WTC11 (cell line): ENCODE data around the gene SLC7A4. TPM values are rescaled to one million over a fixed set of nuclear protein-coding genes. Genes with fewer than 3 reads are reported as not detected.

Source experiments
- ATAC-seq: fragments of 200-7000 bp; cut with Tn5 transposase; 2 replicates; pipeline ENCODE4 v1.10.0; 2021; ENCODE audit warnings: mild to moderate bottlenecking, moderate library complexity
- CTCF ChIA-PET: fragments of 300-600 bp; sonication (Branson Sonifier 250); formaldehyde crosslinking; loops from one replicate; lab custom pipeline; 2021; ENCODE audit warnings: antibody characterized with exemption; lab: Charles Lee
- POLR2A ChIA-PET: fragments of 350-600 bp; sonication (Branson Sonifier 250); formaldehyde crosslinking; loops from one replicate; lab custom pipeline; 2021; ENCODE audit warnings: antibody characterized with exemption; lab: Charles Lee
- DNase-seq: peaks from one replicate; pipeline ENCODE4 v3.0.0; 2021; ENCODE audit warnings: low spot score
- H3K27ac Mint-ChIP-seq: 2 replicates; pipeline ENCODE4 v1.8.0; 2021; ENCODE audit warnings: mixed read lengths
- H3K27me3 Mint-ChIP-seq: 2 replicates; pipeline ENCODE4 v1.8.0; 2021; ENCODE audit warnings: low read depth, mild to moderate bottlenecking, moderate library complexity, mixed read lengths
- H3K36me3 Mint-ChIP-seq: 2 replicates; pipeline ENCODE4 v1.8.0; 2021; ENCODE audit warnings: mixed read lengths
- H3K4me1 Mint-ChIP-seq: 2 replicates; pipeline ENCODE4 v1.8.0; 2022; ENCODE audit warnings: mixed read lengths
- H3K4me3 Mint-ChIP-seq: 2 replicates; pipeline ENCODE4 v1.8.0; 2021; ENCODE audit warnings: mild to moderate bottlenecking, moderate library complexity, mixed read lengths
- H3K9me3 Mint-ChIP-seq: 2 replicates; pipeline ENCODE4 v1.8.0; 2021; ENCODE audit warnings: mixed read lengths
- CREB1 ChIP-seq: sonication (generic); formaldehyde crosslinking; IDR thresholded peaks from 2 replicates; pipeline ENCODE4 v1.8.0; 2023; ENCODE audit warnings: mild to moderate bottlenecking, missing genetic modification reagents
- NR1H2 ChIP-seq: sonication (generic); formaldehyde crosslinking; IDR thresholded peaks from 2 replicates; pipeline ENCODE4 v1.9.0; 2021; ENCODE audit warnings: mild to moderate bottlenecking, moderate library complexity, missing genetic modification reagents
- ZNF232 ChIP-seq: sonication (generic); formaldehyde crosslinking; IDR thresholded peaks from 2 replicates; pipeline ENCODE4 v1.8.0; 2022; ENCODE audit warnings: mild to moderate bottlenecking, missing genetic modification reagents
- ZNF317 ChIP-seq: sonication (generic); formaldehyde crosslinking; IDR thresholded peaks from 2 replicates; pipeline ENCODE4 v1.8.1; 2023; ENCODE audit warnings: low read depth, mild to moderate bottlenecking, moderate library complexity, missing genetic modification reagents, borderline replicate concordance
- total RNA-seq: library from RNA; stranded (reverse); gene quantifications from 3 replicates; pipeline ENCODE4 v1.2.3, GENCODE V29; 2021
- TF ChIP-seq, protein P1 (sequence below): sonication (generic); formaldehyde crosslinking; IDR thresholded peaks from 2 replicates; pipeline ENCODE4 v1.8.0; 2023; ENCODE audit warnings: missing genetic modification reagents, mild to moderate bottlenecking, borderline replicate concordance
- TF ChIP-seq, protein P2 (sequence below): fragments of 250-450 bp; sonication (Bioruptor Pico); IDR thresholded peaks from 2 replicates; pipeline ENCODE4 v1.9.0; 2021; ENCODE audit warnings: mild to moderate bottlenecking, borderline replicate concordance
- TF ChIP-seq, protein P3 (sequence below): sonication (generic); formaldehyde crosslinking; IDR thresholded peaks from 2 replicates; pipeline ENCODE4 v1.8.0; 2022; ENCODE audit warnings: mild to moderate bottlenecking, missing genetic modification reagents
- TF ChIP-seq, protein P4 (sequence below): fragments of 250-450 bp; sonication (Bioruptor Pico); IDR thresholded peaks from 2 replicates; pipeline ENCODE4 v1.9.0; 2021; ENCODE audit warnings: moderate library complexity, mild to moderate bottlenecking, inconsistent platforms, borderline replicate concordance
- TF ChIP-seq, protein P5 (sequence below): sonication (generic); formaldehyde crosslinking; IDR thresholded peaks from 2 replicates; pipeline ENCODE4 v1.8.1; 2022; ENCODE audit warnings: low read depth, missing genetic modification reagents, borderline replicate concordance
- TF ChIP-seq, protein P6 (sequence below): sonication (generic); formaldehyde crosslinking; IDR thresholded peaks from 2 replicates; pipeline ENCODE4 v1.8.0; 2022; ENCODE audit warnings: missing genetic modification reagents
- TF ChIP-seq, protein P7 (sequence below): sonication (generic); formaldehyde crosslinking; IDR thresholded peaks from 2 replicates; pipeline ENCODE4 v1.8.0; 2022; ENCODE audit warnings: mild to moderate bottlenecking, missing genetic modification reagents
- TF ChIP-seq, protein P8 (sequence below): fragments of 250-450 bp; sonication (Bioruptor Pico); IDR thresholded peaks from 2 replicates; pipeline ENCODE4 v1.9.0; 2021; ENCODE audit warnings: mild to moderate bottlenecking

The SLC7A4 gene
- total RNA-seq, 1 experiment from 2014 or later, result 0.37 TPM

DNA sequence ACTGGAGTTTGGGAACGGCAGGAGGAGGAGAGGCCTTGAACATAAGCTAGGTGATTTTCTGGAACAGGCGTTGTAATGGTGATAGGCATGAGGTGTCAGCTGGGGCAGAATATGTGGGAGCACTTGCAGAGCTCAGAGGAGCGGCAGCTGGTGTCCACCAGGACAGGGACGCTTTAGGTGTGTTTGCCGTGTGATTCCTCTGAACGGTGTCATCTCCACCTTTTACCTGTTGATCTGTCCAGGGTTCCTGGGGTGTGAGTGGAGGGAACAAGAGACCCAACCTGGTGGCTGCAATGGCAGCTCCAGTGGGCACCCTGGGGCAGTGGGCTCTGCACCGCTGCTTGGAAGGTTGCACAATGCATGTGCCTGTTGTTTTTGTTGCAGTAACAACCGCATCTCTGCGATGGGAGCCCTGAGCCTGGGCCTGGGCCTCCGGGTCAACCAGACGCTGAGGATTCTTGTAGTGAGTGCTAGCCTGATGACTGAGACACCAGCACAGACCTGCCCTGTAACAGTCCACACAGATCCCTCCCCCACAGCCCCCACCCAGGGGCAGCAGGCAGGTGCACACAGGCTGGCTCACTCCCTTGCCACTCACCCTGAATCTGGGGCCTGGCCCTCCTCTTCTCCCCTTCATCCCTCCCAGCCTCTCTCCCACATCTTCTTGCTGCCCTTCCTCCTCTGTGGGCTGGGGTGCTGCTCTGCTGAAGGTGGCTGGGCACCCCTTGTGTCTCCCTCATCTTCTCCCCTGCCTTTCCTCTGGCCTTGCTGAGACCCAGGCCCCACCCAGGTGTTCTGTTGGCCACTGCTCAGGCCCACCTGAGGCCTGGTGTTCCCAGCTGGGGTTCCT, 22.6 kb upstream of the SLC7A4 start:
- CTCF ChIA-PET, result interaction anchor here (0.6 to 2.3 kb wide), 9 partner anchors 8 to 138 kb away, joined by 3 to 7 read pairs (median 4); partner anchors contain the start of genes CRKL and LZTR1
- no peak for DNase-seq
- no peak for ATAC-seq
- H3K4me3 Mint-ChIP-seq, result no peak overlapping the region
- no peak overlapping the region for H3K27ac Mint-ChIP-seq
- POLR2A ChIA-PET, result interaction anchor here (1.8 kb wide), 1 partner anchor 8 kb away, joined by 8 read pairs; the partner anchor contains the start of gene LRRC74B
- H3K9me3 Mint-ChIP-seq, result no peaks in the 10 kb centered on the region
- no peaks in the 10 kb centered on the region; the same call in 1 of the 2 replicates for H3K27me3 Mint-ChIP-seq
- no peaks in the 10 kb centered on the region for H3K36me3 Mint-ChIP-seq
- peaks cover 40% of the 10 kb centered on the region for H3K4me1 Mint-ChIP-seq
- TF ChIP-seq, protein P1, sequence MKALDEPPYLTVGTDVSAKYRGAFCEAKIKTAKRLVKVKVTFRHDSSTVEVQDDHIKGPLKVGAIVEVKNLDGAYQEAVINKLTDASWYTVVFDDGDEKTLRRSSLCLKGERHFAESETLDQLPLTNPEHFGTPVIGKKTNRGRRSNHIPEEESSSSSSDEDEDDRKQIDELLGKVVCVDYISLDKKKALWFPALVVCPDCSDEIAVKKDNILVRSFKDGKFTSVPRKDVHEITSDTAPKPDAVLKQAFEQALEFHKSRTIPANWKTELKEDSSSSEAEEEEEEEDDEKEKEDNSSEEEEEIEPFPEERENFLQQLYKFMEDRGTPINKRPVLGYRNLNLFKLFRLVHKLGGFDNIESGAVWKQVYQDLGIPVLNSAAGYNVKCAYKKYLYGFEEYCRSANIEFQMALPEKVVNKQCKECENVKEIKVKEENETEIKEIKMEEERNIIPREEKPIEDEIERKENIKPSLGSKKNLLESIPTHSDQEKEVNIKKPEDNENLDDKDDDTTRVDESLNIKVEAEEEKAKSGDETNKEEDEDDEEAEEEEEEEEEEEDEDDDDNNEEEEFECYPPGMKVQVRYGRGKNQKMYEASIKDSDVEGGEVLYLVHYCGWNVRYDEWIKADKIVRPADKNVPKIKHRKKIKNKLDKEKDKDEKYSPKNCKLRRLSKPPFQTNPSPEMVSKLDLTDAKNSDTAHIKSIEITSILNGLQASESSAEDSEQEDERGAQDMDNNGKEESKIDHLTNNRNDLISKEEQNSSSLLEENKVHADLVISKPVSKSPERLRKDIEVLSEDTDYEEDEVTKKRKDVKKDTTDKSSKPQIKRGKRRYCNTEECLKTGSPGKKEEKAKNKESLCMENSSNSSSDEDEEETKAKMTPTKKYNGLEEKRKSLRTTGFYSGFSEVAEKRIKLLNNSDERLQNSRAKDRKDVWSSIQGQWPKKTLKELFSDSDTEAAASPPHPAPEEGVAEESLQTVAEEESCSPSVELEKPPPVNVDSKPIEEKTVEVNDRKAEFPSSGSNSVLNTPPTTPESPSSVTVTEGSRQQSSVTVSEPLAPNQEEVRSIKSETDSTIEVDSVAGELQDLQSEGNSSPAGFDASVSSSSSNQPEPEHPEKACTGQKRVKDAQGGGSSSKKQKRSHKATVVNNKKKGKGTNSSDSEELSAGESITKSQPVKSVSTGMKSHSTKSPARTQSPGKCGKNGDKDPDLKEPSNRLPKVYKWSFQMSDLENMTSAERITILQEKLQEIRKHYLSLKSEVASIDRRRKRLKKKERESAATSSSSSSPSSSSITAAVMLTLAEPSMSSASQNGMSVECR (CRISPR knock-in tag), result no peak
- TF ChIP-seq ZNF317 (CRISPR knock-in tag) (no peak), ZNF232 (CRISPR knock-in tag) (no peak), CREB1 (CRISPR knock-in tag) (no peak), NR1H2 (CRISPR knock-in tag) (no peak)
- TF ChIP-seq, protein P2, sequence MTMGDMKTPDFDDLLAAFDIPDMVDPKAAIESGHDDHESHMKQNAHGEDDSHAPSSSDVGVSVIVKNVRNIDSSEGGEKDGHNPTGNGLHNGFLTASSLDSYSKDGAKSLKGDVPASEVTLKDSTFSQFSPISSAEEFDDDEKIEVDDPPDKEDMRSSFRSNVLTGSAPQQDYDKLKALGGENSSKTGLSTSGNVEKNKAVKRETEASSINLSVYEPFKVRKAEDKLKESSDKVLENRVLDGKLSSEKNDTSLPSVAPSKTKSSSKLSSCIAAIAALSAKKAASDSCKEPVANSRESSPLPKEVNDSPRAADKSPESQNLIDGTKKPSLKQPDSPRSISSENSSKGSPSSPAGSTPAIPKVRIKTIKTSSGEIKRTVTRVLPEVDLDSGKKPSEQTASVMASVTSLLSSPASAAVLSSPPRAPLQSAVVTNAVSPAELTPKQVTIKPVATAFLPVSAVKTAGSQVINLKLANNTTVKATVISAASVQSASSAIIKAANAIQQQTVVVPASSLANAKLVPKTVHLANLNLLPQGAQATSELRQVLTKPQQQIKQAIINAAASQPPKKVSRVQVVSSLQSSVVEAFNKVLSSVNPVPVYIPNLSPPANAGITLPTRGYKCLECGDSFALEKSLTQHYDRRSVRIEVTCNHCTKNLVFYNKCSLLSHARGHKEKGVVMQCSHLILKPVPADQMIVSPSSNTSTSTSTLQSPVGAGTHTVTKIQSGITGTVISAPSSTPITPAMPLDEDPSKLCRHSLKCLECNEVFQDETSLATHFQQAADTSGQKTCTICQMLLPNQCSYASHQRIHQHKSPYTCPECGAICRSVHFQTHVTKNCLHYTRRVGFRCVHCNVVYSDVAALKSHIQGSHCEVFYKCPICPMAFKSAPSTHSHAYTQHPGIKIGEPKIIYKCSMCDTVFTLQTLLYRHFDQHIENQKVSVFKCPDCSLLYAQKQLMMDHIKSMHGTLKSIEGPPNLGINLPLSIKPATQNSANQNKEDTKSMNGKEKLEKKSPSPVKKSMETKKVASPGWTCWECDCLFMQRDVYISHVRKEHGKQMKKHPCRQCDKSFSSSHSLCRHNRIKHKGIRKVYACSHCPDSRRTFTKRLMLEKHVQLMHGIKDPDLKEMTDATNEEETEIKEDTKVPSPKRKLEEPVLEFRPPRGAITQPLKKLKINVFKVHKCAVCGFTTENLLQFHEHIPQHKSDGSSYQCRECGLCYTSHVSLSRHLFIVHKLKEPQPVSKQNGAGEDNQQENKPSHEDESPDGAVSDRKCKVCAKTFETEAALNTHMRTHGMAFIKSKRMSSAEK (CRISPR knock-in tag), result no peak
- TF ChIP-seq, protein P3, sequence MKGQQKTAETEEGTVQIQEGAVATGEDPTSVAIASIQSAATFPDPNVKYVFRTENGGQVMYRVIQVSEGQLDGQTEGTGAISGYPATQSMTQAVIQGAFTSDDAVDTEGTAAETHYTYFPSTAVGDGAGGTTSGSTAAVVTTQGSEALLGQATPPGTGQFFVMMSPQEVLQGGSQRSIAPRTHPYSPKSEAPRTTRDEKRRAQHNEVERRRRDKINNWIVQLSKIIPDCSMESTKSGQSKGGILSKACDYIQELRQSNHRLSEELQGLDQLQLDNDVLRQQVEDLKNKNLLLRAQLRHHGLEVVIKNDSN (CRISPR knock-in tag), result no peak
- TF ChIP-seq, protein P4, sequence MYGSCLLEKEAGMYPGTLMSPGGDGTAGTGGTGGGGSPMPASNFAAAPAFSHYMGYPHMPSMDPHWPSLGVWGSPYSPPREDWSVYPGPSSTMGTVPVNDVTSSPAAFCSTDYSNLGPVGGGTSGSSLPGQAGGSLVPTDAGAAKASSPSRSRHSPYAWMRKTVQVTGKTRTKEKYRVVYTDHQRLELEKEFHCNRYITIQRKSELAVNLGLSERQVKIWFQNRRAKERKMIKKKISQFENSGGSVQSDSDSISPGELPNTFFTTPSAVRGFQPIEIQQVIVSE (CRISPR knock-in tag), result no peak
- TF ChIP-seq, protein P5, sequence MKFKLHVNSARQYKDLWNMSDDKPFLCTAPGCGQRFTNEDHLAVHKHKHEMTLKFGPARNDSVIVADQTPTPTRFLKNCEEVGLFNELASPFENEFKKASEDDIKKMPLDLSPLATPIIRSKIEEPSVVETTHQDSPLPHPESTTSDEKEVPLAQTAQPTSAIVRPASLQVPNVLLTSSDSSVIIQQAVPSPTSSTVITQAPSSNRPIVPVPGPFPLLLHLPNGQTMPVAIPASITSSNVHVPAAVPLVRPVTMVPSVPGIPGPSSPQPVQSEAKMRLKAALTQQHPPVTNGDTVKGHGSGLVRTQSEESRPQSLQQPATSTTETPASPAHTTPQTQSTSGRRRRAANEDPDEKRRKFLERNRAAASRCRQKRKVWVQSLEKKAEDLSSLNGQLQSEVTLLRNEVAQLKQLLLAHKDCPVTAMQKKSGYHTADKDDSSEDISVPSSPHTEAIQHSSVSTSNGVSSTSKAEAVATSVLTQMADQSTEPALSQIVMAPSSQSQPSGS (CRISPR knock-in tag), result no peak
- TF ChIP-seq, protein P6, sequence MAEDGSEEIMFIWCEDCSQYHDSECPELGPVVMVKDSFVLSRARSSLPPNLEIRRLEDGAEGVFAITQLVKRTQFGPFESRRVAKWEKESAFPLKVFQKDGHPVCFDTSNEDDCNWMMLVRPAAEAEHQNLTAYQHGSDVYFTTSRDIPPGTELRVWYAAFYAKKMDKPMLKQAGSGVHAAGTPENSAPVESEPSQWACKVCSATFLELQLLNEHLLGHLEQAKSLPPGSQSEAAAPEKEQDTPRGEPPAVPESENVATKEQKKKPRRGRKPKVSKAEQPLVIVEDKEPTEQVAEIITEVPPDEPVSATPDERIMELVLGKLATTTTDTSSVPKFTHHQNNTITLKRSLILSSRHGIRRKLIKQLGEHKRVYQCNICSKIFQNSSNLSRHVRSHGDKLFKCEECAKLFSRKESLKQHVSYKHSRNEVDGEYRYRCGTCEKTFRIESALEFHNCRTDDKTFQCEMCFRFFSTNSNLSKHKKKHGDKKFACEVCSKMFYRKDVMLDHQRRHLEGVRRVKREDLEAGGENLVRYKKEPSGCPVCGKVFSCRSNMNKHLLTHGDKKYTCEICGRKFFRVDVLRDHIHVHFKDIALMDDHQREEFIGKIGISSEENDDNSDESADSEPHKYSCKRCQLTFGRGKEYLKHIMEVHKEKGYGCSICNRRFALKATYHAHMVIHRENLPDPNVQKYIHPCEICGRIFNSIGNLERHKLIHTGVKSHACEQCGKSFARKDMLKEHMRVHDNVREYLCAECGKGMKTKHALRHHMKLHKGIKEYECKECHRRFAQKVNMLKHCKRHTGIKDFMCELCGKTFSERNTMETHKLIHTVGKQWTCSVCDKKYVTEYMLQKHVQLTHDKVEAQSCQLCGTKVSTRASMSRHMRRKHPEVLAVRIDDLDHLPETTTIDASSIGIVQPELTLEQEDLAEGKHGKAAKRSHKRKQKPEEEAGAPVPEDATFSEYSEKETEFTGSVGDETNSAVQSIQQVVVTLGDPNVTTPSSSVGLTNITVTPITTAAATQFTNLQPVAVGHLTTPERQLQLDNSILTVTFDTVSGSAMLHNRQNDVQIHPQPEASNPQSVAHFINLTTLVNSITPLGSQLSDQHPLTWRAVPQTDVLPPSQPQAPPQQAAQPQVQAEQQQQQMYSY (CRISPR knock-in tag), result no peak
- TF ChIP-seq, protein P7, sequence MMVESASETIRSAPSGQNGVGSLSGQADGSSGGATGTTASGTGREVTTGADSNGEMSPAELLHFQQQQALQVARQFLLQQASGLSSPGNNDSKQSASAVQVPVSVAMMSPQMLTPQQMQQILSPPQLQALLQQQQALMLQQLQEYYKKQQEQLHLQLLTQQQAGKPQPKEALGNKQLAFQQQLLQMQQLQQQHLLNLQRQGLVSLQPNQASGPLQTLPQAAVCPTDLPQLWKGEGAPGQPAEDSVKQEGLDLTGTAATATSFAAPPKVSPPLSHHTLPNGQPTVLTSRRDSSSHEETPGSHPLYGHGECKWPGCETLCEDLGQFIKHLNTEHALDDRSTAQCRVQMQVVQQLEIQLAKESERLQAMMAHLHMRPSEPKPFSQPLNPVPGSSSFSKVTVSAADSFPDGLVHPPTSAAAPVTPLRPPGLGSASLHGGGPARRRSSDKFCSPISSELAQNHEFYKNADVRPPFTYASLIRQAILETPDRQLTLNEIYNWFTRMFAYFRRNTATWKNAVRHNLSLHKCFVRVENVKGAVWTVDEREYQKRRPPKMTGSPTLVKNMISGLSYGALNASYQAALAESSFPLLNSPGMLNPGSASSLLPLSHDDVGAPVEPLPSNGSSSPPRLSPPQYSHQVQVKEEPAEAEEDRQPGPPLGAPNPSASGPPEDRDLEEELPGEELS (CRISPR knock-in tag), result no peak
- TF ChIP-seq, protein P8, sequence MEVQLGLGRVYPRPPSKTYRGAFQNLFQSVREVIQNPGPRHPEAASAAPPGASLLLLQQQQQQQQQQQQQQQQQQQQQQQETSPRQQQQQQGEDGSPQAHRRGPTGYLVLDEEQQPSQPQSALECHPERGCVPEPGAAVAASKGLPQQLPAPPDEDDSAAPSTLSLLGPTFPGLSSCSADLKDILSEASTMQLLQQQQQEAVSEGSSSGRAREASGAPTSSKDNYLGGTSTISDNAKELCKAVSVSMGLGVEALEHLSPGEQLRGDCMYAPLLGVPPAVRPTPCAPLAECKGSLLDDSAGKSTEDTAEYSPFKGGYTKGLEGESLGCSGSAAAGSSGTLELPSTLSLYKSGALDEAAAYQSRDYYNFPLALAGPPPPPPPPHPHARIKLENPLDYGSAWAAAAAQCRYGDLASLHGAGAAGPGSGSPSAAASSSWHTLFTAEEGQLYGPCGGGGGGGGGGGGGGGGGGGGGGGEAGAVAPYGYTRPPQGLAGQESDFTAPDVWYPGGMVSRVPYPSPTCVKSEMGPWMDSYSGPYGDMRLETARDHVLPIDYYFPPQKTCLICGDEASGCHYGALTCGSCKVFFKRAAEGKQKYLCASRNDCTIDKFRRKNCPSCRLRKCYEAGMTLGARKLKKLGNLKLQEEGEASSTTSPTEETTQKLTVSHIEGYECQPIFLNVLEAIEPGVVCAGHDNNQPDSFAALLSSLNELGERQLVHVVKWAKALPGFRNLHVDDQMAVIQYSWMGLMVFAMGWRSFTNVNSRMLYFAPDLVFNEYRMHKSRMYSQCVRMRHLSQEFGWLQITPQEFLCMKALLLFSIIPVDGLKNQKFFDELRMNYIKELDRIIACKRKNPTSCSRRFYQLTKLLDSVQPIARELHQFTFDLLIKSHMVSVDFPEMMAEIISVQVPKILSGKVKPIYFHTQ (CRISPR knock-in tag), result no peak
